HG02840 (cell line): ENCODE results near the gene ZBTB34.

Source experiments
- ATAC-seq: cut with Tn5 transposase; IDR thresholded peaks from one replicate; pipeline ENCODE4 v1.9.1; 2021; ENCODE audit warnings: mild to moderate bottlenecking, moderate library complexity, moderate number of reproducible peaks; ENCODE audit not compliant: unreplicated experiment, low FRiP score

ZBTB34 gene

GRCh38 chr9:126842220-126842842 is 18.1 kb upstream of the ZBTB34 start:
- ATAC-seq: no peak

- ATAC-seq: no peak
These were observed 17.3 kb upstream of the ZBTB34 start for GRCh38 chr9:126842977-126843799.

- ATAC-seq: no peak
These were observed 16.4 kb upstream of the ZBTB34 start for GRCh38 chr9:126844085-126844484.

- no peak for ATAC-seq
These were observed 13.4 kb upstream of the ZBTB34 start for GRCh38 chr9:126847051-126847450.

GRCh38 chr9:126849591-126850225 is 10.7 kb upstream of the ZBTB34 start:
- no peak for ATAC-seq

- no peak for ATAC-seq
These were observed 9.1 kb upstream of the ZBTB34 start for GRCh38 chr9:126851286-126851880.

GRCh38 chr9:126852086-126852688 is 8.3 kb upstream of the ZBTB34 start:
- no peak for ATAC-seq

- no peak for ATAC-seq
These were observed 6.8 kb upstream of the ZBTB34 start for GRCh38 chr9:126853667-126854066.

GRCh38 chr9:126854734-126855133 is 5.7 kb upstream of the ZBTB34 start:
- no peak for ATAC-seq

GRCh38 chr9:126856326-126856877 is 4.0 kb upstream of the ZBTB34 start:
- no peak for ATAC-seq

GRCh38 chr9:126857261-126857960 is 3.0 kb upstream of the ZBTB34 start:
- ATAC-seq: no peak

GRCh38 chr9:126859111-126859510 is 1.3 kb upstream of the ZBTB34 start:
- no peak for ATAC-seq

- ATAC-seq: peak; percentile 30
These were observed 473 bp downstream of the ZBTB34 start for GRCh38 chr9:126860757-126861466.

- ATAC-seq: no peak
These were observed 1.3 kb downstream of the ZBTB34 start for GRCh38 chr9:126861707-126862103.

GRCh38 chr9:126862104-126862761 is 1.8 kb downstream of the ZBTB34 start:
- no peak for ATAC-seq

- ATAC-seq: no peak
These were observed 4.3 kb downstream of the ZBTB34 start for GRCh38 chr9:126864771-126865170.

GRCh38 chr9:126869368-126869767 is 8.9 kb downstream of the ZBTB34 start:
- no peak for ATAC-seq

GRCh38 chr9:126872516-126872915 is 12.1 kb downstream of the ZBTB34 start:
- no peak for ATAC-seq
